ENCODE measurements around the gene RORB. TPM values are rescaled to one million over a fixed set of nuclear protein-coding genes. Genes with fewer than 3 reads are reported as not detected.

The RORB gene
- total RNA-seq, 1 experiment from 2014 or later = under 0.01 TPM

DNA sequence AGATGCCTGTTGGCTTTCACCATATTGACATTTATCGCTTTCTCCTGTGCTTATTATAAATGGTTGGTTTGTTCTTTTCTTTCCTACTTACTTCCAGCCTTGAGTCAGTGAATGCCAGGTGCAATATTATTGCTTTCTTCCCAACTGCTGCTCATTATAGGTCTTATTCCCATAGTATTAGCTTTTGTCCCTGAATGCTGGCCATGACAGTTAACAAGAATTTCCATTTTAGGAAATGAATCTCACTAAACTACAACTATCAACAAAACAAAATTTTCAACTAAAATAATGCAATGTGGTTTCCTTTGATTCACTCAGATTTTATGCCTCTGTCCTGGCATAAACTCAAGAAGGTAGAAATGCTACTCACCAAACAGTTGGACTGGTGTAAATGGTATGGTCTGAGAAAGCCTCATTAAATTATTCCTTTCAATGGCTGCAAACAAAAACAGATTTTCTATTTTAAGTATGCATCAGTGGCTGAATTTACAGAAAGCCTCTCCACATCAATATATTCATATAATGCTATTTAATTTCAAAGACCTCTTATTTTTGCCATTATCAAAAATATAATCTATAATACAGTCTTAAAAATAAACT is 245.2 kb downstream of the RORB start:
- no peak for DNase-seq (ENCODE audit: low read depth)
- in situ Hi-C loops (cut with HindIII; ENCODE audit: low pct_unique_long_range_greater_than_20kb, low sequenced_read_pairs) = no loop called here
